Embryonic facial prominence (tissue), 1 donor: ENCODE results near the gene SYNDIG1.

Source experiments
- DNase-seq: peaks from one replicate; pipeline ENCODE4 v3.0.0-alpha.2; 2016; ENCODE audit errors: extremely low spot score

The SYNDIG1 gene

GRCh38 chr20:24560571-24561491 is 91.4 kb downstream of the SYNDIG1 start:
- DNase-seq: no peak

- DNase-seq: no peak
Measured at GRCh38 chr20:24565835-24566351, 96.5 kb downstream of the SYNDIG1 start.

DNA sequence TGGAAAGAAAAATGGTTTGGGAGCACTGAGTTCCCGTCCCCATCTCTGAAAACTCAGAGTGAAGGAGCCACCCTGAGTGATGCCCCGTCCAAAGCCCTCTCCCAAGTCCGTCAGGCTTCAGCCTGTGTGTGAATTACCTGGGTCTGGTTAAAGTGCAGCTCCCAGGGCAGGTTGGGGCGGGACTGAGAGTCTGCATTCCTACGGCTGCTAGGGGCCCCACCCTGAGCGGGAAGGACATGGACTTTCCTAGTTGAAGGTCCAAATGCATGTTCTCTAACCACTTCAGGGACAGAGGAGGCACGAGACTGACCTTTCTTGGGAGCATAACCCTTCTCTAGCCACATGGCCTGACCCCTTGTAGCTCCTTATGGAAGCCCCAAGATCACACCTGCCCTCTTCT is 97.2 kb downstream of the SYNDIG1 start:
- no peak for DNase-seq

- DNase-seq: no peak
Measured at GRCh38 chr20:24567508-24567907, 98.1 kb downstream of the SYNDIG1 start.

- DNase-seq: no peak
Measured at GRCh38 chr20:24568842-24569241, 99.4 kb downstream of the SYNDIG1 start.

GRCh38 chr20:24571159-24571558 is 101.7 kb downstream of the SYNDIG1 start:
- no peak for DNase-seq

GRCh38 chr20:24572140-24572539 is 102.7 kb downstream of the SYNDIG1 start:
- DNase-seq: no peak

DNA sequence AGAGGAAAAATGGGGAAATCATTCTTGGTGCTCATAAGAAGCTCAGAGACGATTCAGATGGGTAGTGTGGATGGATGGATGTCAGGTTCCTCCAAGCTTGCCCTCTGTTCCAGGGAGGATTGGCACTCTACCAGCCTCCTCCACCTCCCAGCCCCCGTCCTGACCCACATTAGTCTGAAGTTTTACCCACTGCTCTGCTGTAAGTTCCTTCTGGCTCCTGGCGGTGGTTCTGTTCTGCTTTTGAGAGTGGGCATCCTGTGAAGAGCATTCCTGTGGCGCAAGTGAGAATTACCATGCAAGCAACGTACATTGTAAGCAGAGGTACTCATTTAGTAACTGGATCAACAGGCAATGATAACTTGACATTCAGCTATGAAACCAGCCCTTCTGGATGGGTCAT is 103.4 kb downstream of the SYNDIG1 start:
- DNase-seq: no peak

DNA sequence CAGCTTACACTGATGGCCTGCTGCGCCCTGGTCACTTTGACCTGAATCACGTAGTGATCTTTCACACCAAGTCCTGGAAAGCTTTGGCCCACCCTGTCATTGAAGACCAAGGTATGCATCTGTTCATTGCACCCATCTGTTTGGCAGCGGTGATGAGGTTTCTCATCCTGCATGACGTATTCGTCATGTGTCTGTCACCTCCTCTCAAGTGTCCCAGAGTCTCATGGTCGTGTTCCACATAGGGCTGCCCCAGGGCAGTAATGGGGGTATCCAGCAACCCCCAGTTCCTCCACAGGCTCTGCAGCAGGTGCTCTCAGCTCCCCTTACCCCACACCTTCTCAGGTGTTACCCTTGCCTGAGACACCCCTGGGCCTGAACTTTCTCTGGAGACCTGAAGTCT is 104.1 kb downstream of the SYNDIG1 start:
- DNase-seq: no peak

DNA sequence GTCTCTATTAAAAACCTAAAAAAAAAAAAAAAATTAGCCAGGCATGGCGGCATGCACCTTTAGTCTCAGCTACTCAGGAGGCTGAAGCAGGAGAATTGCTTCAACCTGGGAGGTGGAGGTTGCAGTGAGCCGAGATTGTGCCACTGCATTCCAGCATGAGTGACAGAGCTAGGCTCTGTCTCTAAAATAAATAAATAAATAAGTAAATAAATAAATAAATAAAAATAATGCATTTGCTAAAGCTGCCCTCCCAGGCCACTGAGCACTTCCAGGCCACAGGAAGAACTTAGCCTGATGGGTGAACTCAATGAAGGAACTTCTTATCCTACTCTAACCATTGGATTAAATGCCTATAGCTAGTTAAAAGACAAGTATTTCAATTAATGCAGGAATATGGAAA is 104.9 kb downstream of the SYNDIG1 start:
- no peak for DNase-seq

GRCh38 chr20:24574797-24575196 is 105.4 kb downstream of the SYNDIG1 start:
- DNase-seq: no peak

GRCh38 chr20:24575811-24576210 is 106.4 kb downstream of the SYNDIG1 start:
- DNase-seq: no peak

GRCh38 chr20:24576447-24576846 is 107.0 kb downstream of the SYNDIG1 start:
- no peak for DNase-seq

- no peak for DNase-seq
Measured at GRCh38 chr20:24577271-24577909, 108.0 kb downstream of the SYNDIG1 start.

DNA sequence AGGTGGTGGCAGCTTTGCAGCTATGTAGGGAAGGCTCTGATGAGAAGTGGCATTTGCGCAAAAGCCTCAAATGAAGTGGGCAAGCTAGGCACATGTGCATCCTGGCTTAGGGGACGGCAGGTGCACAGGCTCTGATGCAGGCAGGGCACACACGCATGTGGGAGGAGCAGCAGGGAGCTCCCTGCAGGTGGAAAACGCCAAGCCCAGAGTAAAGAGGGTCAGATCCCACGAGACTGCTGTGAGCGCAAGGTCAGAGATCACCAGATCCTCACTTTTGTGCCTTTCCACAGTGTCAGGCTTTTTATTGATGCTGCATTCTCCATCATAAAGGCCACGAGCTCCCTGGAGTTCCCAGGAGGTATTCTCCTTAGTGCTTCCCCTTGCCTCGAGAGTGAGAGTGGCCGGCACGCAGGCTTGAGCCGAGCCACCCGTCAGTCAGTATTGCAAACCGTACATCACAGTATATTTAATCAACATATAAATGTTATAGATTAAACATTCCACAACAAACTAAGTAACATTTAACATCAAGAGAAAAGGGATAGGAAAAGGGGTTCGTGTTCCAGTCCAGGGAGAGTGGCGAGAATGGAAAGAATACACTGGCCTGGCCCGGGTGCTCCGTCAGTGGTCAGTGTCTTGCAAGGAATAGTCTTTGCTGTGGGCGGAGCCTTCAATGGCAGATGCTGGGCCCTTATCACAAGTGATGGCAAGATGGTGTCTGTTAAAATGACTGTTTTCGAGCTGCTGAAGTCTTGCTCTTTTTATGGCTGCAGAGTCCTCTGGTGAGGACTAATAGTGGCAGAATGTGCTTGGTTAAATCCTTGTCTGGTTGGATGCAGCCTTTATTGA is 109.4 kb downstream of the SYNDIG1 start:
- DNase-seq: no peak

GRCh38 chr20:24579475-24579874 is 110.0 kb downstream of the SYNDIG1 start:
- no peak for DNase-seq

DNA sequence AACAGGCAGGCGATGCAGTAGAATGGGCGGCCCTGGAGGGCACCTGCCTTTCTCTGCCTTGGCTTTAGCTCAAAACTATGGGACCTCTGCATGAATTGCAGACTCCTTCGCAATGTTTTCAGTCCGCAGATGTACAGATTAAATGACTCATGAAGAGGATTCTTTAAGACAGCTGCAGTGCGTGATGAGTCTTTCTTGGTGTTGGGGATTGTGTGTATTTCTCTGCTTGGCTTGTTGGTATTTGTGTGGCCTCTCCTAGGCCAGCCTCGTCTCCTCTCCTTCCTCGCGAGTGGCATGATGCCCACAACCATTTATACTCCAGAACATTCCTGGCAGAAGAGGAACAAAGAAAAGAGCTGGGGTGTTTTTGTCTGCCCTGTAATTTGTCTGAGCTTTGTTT is 110.6 kb downstream of the SYNDIG1 start:
- no peak for DNase-seq

DNA sequence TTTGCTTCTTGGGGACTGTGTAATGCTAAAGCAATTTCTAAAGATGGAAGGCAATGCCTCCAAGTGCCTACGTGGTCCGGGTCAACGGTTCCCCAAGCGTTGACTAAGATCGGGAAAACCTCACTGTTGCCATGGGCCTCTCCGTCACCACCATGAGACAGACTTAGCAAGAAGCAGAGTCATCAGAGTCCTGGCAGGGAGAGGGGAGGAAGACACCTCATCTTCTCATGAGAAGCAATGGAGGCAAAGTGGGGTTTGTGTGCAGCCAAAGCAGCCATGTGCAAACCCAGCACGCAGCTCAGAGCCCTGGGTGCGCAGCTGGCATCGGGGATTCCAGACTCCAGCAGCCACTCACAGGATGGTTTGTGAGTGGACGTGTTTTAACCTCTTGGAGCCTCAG is 111.4 kb downstream of the SYNDIG1 start:
- no peak for DNase-seq

DNA sequence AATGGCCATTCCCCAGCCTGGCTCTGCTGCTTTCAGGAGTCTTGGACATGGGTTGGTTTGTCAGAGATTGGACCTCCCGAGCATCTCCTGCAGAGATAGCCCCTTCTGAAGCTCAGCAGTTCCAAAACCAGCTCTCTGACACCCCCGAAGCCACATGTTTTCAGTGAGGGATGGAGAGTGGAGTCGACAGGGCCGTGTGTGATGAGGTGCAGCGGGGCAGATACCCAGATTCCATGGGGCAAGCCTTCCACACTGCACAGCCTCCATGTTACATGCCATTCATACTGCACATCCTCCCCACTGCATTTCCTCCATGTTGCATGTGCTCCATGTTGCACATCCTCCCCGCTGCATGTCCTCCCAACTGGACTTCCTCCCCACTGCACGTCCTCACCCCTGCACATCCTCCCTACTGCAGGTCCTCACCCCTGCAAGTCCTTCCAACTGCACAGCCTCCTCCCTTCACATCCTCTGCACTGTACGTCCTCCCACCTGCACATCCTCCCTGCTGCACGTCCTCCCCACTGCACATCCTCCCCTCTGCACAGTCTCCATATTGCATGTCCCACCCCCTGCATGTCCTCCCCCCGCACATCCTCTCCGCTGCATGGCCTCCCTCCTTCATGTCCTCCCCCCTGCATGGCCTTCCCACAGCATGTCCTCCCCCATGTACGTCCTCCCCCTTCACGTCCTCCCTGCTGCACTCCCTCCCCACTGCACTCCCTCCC is 112.2 kb downstream of the SYNDIG1 start:
- DNase-seq: no peak

- DNase-seq: no peak
Measured at GRCh38 chr20:24582373-24583168, 113.1 kb downstream of the SYNDIG1 start.
